OCI-LY3 (cell line): ENCODE data around the gene LAT.

Experiments used
- H2AFZ ChIP-seq: fragments of 200-600, 300-600 bp; shearing (Covaris generic); 2 replicates; pipeline ENCODE4 v1.6.0; 2014; ENCODE audit warnings: antibody characterized with exemption, low read depth, low read length
- H3K27ac ChIP-seq: fragments of 200-600, 300-600 bp; sonication (generic); 2 replicates; pipeline ENCODE4 v1.5.1; 2014; ENCODE audit warnings: mild to moderate bottlenecking, low read length, moderate library complexity, mixed read lengths
- H3K27me3 ChIP-seq: fragments of 200-600, 300-600 bp; sonication (generic); 2 replicates; pipeline ENCODE4 v1.6.1; 2014; ENCODE audit warnings: low read depth, low read length, mixed read lengths
- H3K36me3 ChIP-seq: fragments of 200-600, 300-600 bp; sonication (generic); replicated peaks from 2 replicates; pipeline ENCODE3; 2014; ENCODE audit warnings: low read depth, low read length, mixed read lengths
- H3K4me1 ChIP-seq: fragments of 300-600, 200-600 bp; sonication (generic); 2 replicates; pipeline ENCODE4 v1.6.1; 2014; ENCODE audit warnings: low read length, mixed read lengths
- H3K4me2 ChIP-seq: fragments of 200-600, 300-600 bp; sonication (generic); 2 replicates; pipeline ENCODE4 v1.6.1; 2014; ENCODE audit warnings: low read length, mixed read lengths
- H3K4me3 ChIP-seq: fragments of 300-600, 200-600 bp; sonication (generic); 2 replicates; pipeline ENCODE4 v1.5.1; 2014; ENCODE audit warnings: antibody characterized with exemption, mild to moderate bottlenecking, low read length, moderate library complexity
- H3K79me2 ChIP-seq: fragments of 300-600, 200-600 bp; shearing (Covaris generic); 2 replicates; pipeline ENCODE4 v1.6.1; 2014; ENCODE audit warnings: mild to moderate bottlenecking, low read length, mixed read lengths
- H3K9ac ChIP-seq: fragments of 300-600, 200-600 bp; shearing (Covaris generic); 2 replicates; pipeline ENCODE4 v1.6.0; 2014; ENCODE audit warnings: mild to moderate bottlenecking, low read length, moderate library complexity
- H3K9me3 ChIP-seq: fragments of 200-600, 300-600 bp; shearing (Covaris generic); 2 replicates; pipeline ENCODE4 v1.6.1; 2014; ENCODE audit warnings: low read length, mixed read lengths; ENCODE audit not compliant: insufficient read depth
- H4K20me1 ChIP-seq: fragments of 200-600, 300-600 bp; sonication (generic); 2 replicates; pipeline ENCODE4 v1.6.1; 2016; ENCODE audit warnings: low read length, mixed read lengths; ENCODE audit not compliant: insufficient read depth
- EZH2phosphoT487 ChIP-seq: fragments of 200-600 bp; shearing (Covaris generic); IDR thresholded peaks from 2 replicates; pipeline ENCODE4 v1.6.1; 2018; ENCODE audit warnings: antibody characterized with exemption, mixed run types, low read depth
- TF ChIP-seq, protein P1 (sequence below): fragments of 200-600, 300-600 bp; sonication (generic); IDR thresholded peaks from 2 replicates; pipeline ENCODE4 v1.5.1; 2014; ENCODE audit warnings: antibody characterized with exemption, low read length, low read depth

LAT gene

DNA sequence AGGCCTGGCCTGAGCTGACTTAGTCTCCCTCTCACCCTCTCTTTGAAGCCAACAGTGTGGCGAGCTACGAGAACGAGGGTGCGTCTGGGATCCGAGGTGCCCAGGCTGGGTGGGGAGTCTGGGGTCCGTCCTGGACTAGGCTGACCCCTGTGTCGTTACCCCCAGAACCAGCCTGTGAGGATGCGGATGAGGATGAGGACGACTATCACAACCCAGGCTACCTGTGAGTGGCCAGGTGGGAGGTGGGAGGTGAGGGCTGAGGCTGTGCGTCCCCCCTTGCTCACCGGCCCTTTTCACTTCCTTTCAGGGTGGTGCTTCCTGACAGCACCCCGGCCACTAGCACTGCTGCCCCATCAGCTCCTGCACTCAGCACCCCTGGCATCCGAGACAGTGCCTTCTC is 1.6 kb downstream of the LAT start:
- H3K4me1 ChIP-seq, result no peaks in the 10 kb centered on the region
- no peak overlapping the region for H3K4me3 ChIP-seq
- H3K4me2 ChIP-seq, result no peak overlapping the region
- no peaks in the 10 kb centered on the region for H4K20me1 ChIP-seq
- no peak overlapping the region for H3K9ac ChIP-seq
- no peaks in the 10 kb centered on the region for H3K79me2 ChIP-seq
- peaks cover 15% of the 10 kb centered on the region for H3K36me3 ChIP-seq
- no peak for TF ChIP-seq EZH2phosphoT487
- TF ChIP-seq, protein P1, sequence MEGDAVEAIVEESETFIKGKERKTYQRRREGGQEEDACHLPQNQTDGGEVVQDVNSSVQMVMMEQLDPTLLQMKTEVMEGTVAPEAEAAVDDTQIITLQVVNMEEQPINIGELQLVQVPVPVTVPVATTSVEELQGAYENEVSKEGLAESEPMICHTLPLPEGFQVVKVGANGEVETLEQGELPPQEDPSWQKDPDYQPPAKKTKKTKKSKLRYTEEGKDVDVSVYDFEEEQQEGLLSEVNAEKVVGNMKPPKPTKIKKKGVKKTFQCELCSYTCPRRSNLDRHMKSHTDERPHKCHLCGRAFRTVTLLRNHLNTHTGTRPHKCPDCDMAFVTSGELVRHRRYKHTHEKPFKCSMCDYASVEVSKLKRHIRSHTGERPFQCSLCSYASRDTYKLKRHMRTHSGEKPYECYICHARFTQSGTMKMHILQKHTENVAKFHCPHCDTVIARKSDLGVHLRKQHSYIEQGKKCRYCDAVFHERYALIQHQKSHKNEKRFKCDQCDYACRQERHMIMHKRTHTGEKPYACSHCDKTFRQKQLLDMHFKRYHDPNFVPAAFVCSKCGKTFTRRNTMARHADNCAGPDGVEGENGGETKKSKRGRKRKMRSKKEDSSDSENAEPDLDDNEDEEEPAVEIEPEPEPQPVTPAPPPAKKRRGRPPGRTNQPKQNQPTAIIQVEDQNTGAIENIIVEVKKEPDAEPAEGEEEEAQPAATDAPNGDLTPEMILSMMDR, result no peak
- no peaks in the 10 kb centered on the region for H3K9me3 ChIP-seq
- no peak overlapping the region for H3K27ac ChIP-seq
- no peak overlapping the region for H2AFZ ChIP-seq
- H3K27me3 ChIP-seq, result no peaks in the 10 kb centered on the region

DNA sequence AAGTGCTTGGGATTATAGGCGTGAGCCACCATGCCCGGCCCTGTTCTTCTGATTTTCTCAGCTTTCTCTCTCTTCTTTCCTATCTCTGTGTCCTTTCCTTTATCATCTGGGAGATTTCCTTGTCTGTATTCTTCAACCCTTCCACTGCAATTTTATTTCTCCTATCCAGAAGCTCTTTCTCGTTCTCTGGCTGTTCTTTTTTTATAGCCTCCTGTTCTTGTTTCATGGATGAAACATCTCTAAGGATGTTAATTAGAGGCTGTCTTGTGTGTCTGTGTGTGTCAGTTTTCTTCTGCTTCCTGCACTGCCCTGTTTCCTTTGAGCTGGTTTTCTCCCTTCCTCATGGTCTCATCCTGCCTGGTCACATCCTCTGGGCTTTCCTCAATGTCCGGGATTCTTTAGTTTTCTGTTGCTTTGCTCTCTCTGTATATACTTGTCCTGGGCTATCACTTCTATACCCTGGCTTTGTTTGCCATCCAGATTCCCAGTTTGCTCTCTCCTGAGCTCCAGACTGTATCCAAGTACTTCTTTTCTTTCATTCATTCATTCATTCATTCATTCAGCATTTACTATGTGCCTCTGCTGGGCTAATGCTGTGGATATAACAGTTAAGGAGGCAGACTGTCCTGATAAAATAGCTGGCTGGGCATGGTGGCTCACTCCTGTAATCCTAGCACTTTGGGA is 2.5 kb downstream of the LAT start:
- no peak for TF ChIP-seq EZH2phosphoT487
- TF ChIP-seq, protein P1, result no peak
- Histone ChIP-seq H3K9ac (no peak overlapping the region), H3K4me2 (no peak overlapping the region), H3K4me1 (no peaks in the 10 kb centered on the region), H3K79me2 (no peaks in the 10 kb centered on the region), H3K9me3 (no peaks in the 10 kb centered on the region), H3K27ac (no peak overlapping the region), H3K4me3 (no peak overlapping the region), H2AFZ (no peak overlapping the region), H3K36me3 (peaks cover 8% of the 10 kb centered on the region), H4K20me1 (no peaks in the 10 kb centered on the region), H3K27me3 (no peaks in the 10 kb centered on the region)

DNA sequence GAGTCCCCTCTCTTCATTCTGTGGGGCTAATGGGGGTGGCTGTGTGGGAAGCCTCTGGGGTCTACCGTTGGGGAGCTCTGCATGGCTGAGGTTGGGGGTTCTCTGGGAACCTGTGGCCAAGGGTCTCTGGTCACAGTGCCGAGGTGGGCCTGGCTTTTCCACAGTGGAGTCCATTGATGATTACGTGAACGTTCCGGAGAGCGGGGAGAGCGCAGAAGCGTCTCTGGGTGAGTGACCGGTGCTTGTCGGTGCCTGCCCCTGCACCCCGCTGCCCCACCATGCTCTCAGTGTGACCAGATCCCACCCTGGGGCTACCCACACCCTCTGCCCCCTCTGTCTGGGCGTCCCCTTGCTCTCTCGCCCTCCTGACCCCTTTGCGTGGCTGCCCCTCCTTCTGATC is 4.5 kb downstream of the LAT start:
- Histone ChIP-seq H2AFZ (no peak overlapping the region), H3K9me3 (no peaks in the 10 kb centered on the region), H3K9ac (no peak overlapping the region), H3K36me3 (peaks cover 8% of the 10 kb centered on the region), H3K4me2 (no peak overlapping the region), H3K79me2 (no peaks in the 10 kb centered on the region), H3K4me1 (no peaks in the 10 kb centered on the region), H3K27me3 (no peaks in the 10 kb centered on the region), H3K4me3 (no peak overlapping the region), H4K20me1 (no peaks in the 10 kb centered on the region), H3K27ac (no peak overlapping the region)
- TF ChIP-seq EZH2phosphoT487, result no peak
- TF ChIP-seq, protein P1, result no peak

DNA sequence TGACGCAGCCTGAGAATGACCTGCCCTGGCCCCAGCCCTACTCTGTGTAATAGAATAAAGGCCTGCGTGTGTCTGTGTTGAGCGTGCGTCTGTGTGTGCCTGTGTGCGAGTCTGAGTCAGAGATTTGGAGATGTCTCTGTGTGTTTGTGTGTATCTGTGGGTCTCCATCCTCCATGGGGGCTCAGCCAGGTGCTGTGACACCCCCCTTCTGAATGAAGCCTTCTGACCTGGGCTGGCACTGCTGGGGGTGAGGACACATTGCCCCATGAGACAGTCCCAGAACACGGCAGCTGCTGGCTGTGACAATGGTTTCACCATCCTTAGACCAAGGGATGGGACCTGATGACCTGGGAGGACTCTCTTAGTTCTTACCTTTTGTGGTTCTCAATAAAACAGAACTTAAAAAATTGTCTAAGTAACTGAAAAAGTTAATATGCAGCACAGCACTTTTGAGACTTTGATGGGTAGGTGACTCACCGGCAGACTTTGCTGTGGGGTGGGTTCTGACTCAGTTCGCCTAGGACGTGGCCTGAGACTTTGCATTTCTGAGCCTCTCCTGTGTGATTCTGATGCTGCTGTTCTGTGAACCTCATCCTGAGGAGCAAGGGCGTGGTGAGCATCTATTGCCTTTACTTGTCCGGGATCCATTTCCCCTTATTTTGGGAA is 5.7 kb downstream of the LAT start:
- Histone ChIP-seq H4K20me1 (no peaks in the 10 kb centered on the region), H3K9ac (no peak overlapping the region), H2AFZ (no peak overlapping the region), H3K27ac (no peak overlapping the region), H3K4me3 (no peak overlapping the region), H3K27me3 (no peaks in the 10 kb centered on the region), H3K36me3 (peaks cover 8% of the 10 kb centered on the region), H3K9me3 (no peaks in the 10 kb centered on the region), H3K79me2 (no peaks in the 10 kb centered on the region), H3K4me1 (no peaks in the 10 kb centered on the region), H3K4me2 (no peak overlapping the region)
- TF ChIP-seq, protein P1, result no peak
- no peak for TF ChIP-seq EZH2phosphoT487
